Thoracic aorta (tissue), 2 donors: ENCODE results near the gene CDK5RAP2. TPM values are rescaled to one million over a fixed set of nuclear protein-coding genes. Genes with fewer than 3 reads are reported as not detected.

Source experiments
- ATAC-seq: fragments of 150-250 bp; one replicate; pipeline ENCODE4 v1.8.0; 2017; ENCODE audit warnings: low read depth; ENCODE audit not compliant: insufficient number of reproducible peaks, low FRiP score
- DNase-seq: peaks from one replicate; pipeline ENCODE4 v3.0.0-alpha.2; 2020; ENCODE audit warnings: low spot score
- H3K27ac ChIP-seq, 2 donors: fragments of 200-600 bp; sonication (generic); 1 replicate in 1 of 2; 2 replicates in 1 of 2; pipeline ENCODE4 v1.5.1; 2016; ENCODE audit warnings: mild to moderate bottlenecking in 2 of 2, moderate library complexity in 2 of 2
- H3K27me3 ChIP-seq: fragments of 200-600 bp; sonication (generic); replicated peaks from 2 replicates; pipeline ENCODE4 v1.6.0; 2016; ENCODE audit warnings: mild to moderate bottlenecking; ENCODE audit not compliant: insufficient read depth
- H3K36me3 ChIP-seq: fragments of 200-600 bp; sonication (generic); one replicate; pipeline ENCODE4 v1.5.1; 2016
- H3K4me1 ChIP-seq, 2 donors: fragments of 200-600 bp; sonication (generic); 1 replicate in 1 of 2; 2 replicates in 1 of 2; pipeline versions ENCODE4 v1.5.1 to v1.6.0; 2016; ENCODE audit warnings: low read depth in 2 of 2, mild to moderate bottlenecking in 1 of 2; ENCODE audit not compliant: control insufficient read depth in 1 of 2
- H3K4me3 ChIP-seq: fragments of 200-600 bp; sonication (generic); 2 replicates; pipeline ENCODE4 v1.5.1; 2016; ENCODE audit warnings: mild to moderate bottlenecking
- H3K9me3 ChIP-seq: fragments of 200-600 bp; sonication (generic); 2 replicates; pipeline ENCODE4 v1.5.1; 2016
- total RNA-seq, 2 donors: library from RNA; depleted of rRNA; stranded (reverse); fragments of >200 nt; gene quantifications; one replicate each; pipeline versions ENCODE4 v1.1.0 to v1.2.3, GENCODE V29; 2016
- TF ChIP-seq, protein P1 (sequence below): fragments of 200-600 bp; sonication (generic); IDR thresholded peaks from one replicate; pipeline ENCODE4 v1.5.1; 2019; ENCODE audit warnings: antibody characterized with exemption

Gene CDK5RAP2
- total RNA-seq, 2 donors from 2014 or later, result 67.8 to 132 TPM

DNA sequence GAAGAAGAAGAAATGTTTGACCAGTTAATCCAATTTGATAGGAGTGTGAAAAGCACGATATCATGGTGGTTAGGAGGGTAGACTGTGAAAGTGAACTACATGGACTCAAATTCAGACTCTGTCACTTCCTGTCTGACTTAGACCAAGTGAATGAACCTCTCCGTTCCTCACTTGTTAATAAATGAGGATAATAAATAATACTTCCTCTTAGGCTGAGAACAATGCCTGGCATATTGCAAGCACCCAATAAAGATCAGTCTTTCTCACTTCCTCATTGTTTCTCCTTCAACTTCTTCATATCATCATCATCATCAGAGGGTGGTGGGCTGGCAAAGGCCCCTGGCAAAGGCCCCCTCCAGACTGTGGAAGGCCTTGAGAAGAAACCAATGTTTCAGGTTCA, 148.7 kb downstream of the CDK5RAP2 start:
- ATAC-seq, result no peak
- no peak overlapping the region for H3K27ac ChIP-seq

DNA sequence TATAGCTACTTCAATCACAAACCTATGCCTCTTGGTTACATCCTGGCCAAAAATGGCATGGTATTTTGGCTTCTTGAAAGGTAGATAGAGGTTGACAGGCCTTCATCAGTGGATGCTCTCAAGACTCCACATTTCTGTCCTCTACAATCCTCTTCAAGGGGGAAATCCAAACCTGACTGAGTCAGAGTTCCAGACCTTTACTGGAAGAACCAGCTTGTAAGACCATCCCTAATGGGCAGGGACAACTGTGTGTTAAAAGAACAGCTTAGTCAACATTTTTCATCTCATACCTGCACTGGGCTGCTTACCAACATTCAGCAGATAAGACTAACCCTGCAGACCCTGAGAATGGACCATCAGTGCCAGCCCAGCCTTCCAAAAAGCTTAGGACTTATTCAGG, 155.7 kb downstream of the CDK5RAP2 start:
- ATAC-seq (no peak), DNase-seq (no peak)
- H3K27me3 ChIP-seq, result no peaks in the 10 kb centered on the region
- H3K4me1 ChIP-seq, result no peaks in the 10 kb centered on the region
- H3K9me3 ChIP-seq, result no peaks in the 10 kb centered on the region
- H3K4me3 ChIP-seq, result no peak overlapping the region
- H3K27ac ChIP-seq, result no peak overlapping the region
- TF ChIP-seq, protein P1, sequence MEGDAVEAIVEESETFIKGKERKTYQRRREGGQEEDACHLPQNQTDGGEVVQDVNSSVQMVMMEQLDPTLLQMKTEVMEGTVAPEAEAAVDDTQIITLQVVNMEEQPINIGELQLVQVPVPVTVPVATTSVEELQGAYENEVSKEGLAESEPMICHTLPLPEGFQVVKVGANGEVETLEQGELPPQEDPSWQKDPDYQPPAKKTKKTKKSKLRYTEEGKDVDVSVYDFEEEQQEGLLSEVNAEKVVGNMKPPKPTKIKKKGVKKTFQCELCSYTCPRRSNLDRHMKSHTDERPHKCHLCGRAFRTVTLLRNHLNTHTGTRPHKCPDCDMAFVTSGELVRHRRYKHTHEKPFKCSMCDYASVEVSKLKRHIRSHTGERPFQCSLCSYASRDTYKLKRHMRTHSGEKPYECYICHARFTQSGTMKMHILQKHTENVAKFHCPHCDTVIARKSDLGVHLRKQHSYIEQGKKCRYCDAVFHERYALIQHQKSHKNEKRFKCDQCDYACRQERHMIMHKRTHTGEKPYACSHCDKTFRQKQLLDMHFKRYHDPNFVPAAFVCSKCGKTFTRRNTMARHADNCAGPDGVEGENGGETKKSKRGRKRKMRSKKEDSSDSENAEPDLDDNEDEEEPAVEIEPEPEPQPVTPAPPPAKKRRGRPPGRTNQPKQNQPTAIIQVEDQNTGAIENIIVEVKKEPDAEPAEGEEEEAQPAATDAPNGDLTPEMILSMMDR, result no peak
- H3K36me3 ChIP-seq, result peaks cover 12% of the 10 kb centered on the region

More for the DNA sequence above, 148.7 kb downstream of the CDK5RAP2 start:
- Histone ChIP-seq H3K27me3 (no peaks in the 10 kb centered on the region), H3K36me3 (peaks cover 5% of the 10 kb centered on the region), H3K4me1 (peaks cover 10 to 20% of the 10 kb centered on the region in 2 donors), H3K9me3 (no peaks in the 10 kb centered on the region), H3K4me3 (no peak overlapping the region)
- DNase-seq, result no peak
- TF ChIP-seq, protein P1, result no peak

DNA sequence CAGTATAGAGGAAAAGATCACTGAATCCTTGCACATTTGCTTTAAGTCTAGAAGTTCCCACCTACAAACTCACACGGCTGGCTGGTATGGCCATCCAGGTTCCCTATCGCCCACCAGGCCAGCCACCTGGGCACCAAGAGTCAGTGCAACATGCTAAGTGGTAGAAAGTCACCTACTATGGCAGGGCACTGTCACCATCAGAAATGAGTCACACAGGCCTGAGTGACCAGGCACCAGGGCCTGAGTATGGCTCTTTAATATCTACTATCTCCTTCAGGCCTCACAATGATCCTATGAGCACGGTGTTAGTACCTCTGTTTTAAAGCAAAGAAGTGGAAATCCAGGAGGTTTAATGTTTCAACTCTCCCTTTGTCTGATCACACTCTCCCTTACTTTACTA, 156.2 kb downstream of the CDK5RAP2 start:
- no peak for DNase-seq
- Histone ChIP-seq H3K27ac (no peak overlapping the region), H3K27me3 (no peaks in the 10 kb centered on the region), H3K4me3 (no peak overlapping the region), H3K4me1 (no peaks in the 10 kb centered on the region), H3K36me3 (peaks cover 12% of the 10 kb centered on the region), H3K9me3 (no peaks in the 10 kb centered on the region)
- TF ChIP-seq, protein P1, result no peak
- no peak for ATAC-seq

DNA sequence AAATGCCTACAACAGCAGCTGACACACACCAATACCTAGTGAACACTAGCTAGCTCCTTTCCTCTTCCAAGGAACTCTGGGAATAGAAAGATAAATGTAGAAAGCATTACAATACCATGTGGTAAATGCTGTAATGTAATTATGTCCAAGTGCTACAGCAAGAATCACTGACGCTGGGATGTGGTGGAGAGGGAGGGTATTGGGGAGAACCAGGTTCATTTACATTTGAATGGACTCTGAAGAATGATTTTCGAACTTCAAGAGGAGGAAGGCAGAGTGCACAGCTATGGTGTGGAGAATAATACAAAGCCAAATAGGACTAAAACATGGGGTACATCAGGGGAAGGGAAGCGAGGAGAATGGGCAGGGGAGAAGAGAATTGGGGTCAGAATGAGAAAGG, 158.0 kb downstream of the CDK5RAP2 start:
- H3K4me1 ChIP-seq, result no peaks in the 10 kb centered on the region
- DNase-seq (no peak), ATAC-seq (no peak)
- no peak overlapping the region for H3K27ac ChIP-seq
- TF ChIP-seq, protein P1, result no peak
- H3K27me3 ChIP-seq, result no peaks in the 10 kb centered on the region
- no peaks in the 10 kb centered on the region for H3K9me3 ChIP-seq
- H3K36me3 ChIP-seq, result peaks cover 12% of the 10 kb centered on the region
- no peak overlapping the region for H3K4me3 ChIP-seq

DNA sequence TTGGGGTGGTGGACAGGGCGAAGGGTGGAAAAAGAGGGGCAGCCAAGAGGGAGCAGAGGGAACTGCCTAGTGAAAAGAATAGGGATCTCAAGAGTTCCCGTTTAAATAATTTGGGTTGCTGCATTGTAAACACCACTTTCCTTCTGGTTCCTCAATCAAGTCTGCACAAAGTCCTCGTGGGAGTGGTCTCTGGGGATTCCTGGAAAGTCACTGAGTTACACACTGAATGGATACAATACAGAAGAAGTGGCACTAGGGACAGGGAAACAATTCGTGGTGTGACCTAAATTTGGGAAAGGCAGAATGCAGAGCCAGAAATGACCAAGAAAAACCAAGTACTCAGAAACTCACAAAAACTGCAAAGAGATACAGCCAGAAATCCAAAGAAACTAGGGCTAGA, 161.7 kb downstream of the CDK5RAP2 start:
- TF ChIP-seq, protein P1, result no peak
- Histone ChIP-seq H3K36me3 (peaks cover 20% of the 10 kb centered on the region), H3K4me3 (no peak overlapping the region), H3K27ac (no peak overlapping the region), H3K27me3 (no peaks in the 10 kb centered on the region), H3K9me3 (no peaks in the 10 kb centered on the region), H3K4me1 (no peaks in the 10 kb centered on the region)
- ATAC-seq (no peak), DNase-seq (no peak)
